NCI-H345 treated with DMSO at 0.1 percent for 48 hours (cell line): ENCODE measurements around the gene MRPS27.
"Not testable (repeated sequence)": the region's sequence is repeated elsewhere in the genome, so short reads cannot be mapped to it uniquely, and the experiment has no call there.

Experiments used
- DNase-seq: peaks from one replicate; lab custom pipeline; 2025; ENCODE audit not compliant: unreplicated experiment; lab: John Stamatoyannopoulos, UW

MRPS27 gene

DNA sequence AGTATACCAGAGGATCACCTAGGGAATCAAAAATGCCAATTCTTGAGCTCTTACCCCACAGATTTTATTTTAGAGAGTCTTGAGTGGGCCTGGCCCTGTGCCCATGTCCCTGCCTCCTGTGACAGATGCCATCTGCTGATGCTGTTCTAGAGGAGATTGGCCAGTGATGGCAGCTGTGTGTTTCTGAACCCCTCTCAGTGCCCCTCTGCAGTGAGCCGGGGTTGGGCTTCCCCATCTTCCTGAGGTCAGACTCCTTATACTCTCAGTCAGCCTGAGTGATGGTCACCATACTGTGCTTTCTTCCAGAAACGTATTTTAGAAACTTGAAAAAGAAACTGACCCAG, 6.2 kb upstream of the MRPS27 start:
- DNase-seq = no peak

DNA sequence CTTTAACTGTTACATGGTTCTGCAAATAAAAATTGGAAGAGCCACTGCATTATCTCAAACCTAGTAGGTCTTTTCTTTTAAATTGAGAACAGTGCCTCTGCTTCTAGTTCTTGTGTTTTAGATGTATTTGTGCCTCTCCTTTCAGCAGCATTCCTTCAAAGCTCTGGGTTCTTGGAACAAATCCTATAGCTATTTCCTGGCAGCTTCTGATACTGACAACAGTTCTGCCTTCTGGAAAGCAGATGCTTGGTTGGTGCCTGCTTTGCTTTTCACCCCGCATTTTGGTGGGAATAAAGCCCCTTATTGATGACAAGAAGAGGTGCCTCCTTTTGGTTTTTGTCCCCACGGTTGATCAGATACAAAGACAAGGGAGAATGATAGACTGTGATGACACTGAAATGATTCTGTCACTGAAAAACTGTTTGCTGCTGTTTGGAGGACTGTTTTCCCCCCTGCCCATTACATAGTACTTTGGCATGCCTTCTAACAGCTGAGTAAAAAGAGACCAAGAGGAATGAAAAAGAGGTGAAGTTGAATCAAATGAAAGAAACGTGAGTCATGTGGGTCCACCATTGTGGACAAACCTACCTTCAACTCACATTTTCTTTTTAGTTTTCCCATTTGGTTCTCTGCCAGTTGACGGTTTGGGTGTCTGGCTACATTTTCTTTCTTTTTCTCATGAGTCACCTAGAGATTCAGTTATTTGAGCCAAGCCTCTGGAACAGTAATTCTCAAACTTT, 5.7 kb upstream of the MRPS27 start:
- DNase-seq = no peak

DNA sequence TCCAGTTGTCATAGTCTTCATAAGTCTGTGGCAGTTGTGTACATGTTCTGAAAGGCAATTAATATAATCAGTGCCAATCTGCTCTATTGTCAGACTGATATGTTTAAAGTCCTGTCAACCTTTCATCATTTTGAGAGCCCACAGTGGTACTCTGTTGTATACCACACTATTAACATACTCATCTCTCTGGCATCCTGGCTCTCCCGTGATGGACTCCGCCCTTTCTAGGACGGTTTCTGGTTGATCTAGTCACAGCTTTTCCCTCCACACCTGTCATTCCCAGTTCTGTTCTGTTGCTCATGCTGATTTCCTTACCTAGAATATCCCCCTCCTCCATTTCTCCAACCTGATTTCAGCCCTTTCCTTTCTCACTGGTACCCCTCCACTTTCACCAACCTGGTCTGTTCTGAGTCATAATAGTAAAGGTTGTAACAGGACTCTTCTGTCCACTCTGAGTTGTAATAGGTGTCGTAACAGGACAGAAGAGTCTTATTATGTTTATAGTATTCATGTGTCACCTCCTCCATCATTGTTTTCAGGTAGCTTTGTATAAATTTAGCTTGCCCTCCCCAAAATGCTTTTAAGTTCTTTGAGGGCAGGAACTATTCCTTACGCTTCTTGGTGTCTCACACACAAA, 4.3 kb upstream of the MRPS27 start:
- DNase-seq = no peak

DNA sequence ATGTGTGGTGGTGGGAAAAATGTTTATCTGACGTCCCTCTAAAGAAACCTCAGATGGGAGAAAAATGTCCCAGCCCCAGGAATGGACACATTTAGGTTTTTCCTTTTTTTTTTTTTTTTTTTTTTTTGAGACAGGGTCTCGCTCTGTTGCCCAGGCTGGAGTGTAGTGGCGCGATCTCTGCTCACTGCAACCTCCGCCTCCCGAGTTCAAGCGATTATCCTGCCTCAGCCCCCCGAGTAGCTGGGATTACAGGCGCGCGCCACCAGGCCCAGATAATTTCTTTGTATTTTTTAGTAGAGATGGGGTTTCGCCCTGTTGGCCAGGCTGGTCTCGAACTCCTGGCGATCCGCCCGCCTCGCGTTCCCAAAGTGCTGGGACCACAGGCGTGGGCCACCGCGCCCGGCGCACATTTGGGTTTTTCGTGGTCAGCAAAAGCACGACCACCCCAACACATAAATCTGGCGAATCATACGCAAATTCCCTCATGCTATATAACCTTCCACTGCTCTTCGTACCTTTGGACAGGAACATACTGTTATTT, 535 bp downstream of the MRPS27 start:
- DNase-seq = not testable (repeated sequence)

DNA sequence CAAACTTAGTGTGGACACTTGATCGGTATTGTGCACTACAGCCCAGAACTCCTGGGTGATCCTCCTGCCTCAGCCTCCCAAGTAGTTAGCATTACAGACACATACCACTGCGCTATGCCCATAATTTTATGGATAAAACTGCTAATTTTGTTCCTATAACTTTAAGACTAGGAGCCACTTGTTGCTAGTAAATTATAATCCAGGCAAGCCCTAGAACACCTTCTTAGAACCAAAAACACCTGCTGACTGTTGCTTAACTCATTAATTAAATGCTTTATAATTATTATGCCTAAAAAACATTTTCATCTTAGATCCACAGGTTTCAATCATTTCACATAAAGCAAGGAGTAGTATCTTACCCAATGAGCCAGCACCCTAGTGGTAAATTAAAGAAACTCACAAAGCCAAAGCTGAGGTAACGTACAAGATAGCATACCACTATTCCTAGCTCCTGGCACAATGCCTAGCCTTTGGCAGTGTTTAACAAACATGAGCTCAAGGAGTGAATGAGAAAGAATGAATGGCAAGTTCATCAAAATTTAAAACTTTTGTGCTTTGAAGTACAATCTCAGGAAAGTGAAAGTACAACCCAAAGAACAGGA, 5.4 kb downstream of the MRPS27 start:
- no peak for DNase-seq

DNA sequence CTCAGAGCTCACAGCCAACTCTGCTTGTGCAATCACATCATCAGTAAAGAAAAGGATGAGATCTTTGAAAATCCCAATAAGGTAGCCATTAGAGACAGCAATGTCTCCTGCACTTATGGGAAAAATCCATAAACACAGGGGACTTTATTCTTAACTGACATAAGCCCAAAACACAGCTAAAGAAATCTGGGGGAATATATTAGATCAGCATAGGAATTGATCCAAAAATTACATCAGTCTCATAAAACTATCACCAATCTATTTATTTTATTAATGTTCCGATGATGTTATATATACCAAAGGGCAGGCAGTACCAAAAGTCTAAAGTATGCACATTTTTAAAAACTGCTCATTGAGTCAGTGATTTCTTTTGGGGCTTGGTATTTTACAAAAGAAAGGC, 6.9 kb downstream of the MRPS27 start:
- DNase-seq = no peak

DNA sequence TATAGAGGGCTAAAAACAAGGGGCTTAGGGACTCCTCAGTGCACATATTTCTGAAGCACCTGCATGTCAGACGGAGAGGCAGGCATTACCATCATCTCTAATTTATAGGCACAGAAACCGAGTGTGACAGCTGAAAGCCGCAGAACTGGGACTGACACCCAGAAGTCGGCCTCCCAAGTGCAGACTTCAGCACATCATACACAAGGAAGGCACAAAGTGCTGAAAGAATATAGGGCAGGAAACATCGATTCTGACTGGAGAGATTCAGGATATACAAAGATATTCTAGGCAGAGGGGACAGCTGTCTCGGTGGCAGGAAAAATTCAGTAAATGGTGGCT, 11.2 kb downstream of the MRPS27 start:
- no peak for DNase-seq

DNA sequence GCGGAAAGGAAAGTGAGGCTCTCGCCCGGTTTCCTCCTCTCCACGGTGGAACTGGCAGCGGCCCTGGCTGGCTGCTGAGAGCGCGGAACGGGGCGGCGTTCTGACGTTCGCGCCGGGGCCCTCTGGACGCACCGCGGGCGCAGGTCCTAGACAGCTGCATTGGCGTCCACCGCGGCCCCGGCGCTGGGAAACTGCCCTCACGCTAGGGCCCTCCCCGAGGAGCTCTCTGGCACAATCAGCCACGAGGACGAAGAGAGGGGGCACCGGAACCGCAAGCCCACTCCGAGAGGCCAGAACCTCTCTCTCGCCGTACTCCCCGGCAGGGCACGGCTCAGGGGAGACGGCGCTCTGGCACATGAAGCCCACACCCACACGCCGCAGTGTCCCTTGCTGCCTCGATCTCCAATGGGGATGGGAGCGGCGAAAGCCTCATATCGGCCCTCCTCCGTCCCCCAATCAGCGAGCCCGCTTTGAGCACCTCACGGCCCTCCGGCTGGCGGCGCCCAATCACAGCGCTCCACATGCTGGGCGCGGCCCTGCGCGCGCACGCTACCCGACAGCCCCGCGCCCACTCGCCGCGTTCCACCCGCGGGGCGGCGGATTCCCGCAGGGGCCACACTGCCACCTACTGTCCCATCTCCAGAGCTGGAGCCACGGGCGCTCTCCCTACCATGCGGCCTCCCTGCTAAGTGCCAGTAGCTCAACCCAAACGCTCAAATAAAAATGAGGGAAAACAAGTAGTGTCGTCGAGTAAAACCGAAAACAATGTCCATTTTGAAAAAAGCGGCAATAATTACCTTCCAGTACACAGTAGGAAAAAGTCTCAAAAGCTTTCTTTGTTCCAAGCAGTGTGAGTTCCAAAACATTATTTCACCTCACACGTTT, 11.8 kb downstream of the MRPS27 start:
- peak; percentile 87 for DNase-seq

DNA sequence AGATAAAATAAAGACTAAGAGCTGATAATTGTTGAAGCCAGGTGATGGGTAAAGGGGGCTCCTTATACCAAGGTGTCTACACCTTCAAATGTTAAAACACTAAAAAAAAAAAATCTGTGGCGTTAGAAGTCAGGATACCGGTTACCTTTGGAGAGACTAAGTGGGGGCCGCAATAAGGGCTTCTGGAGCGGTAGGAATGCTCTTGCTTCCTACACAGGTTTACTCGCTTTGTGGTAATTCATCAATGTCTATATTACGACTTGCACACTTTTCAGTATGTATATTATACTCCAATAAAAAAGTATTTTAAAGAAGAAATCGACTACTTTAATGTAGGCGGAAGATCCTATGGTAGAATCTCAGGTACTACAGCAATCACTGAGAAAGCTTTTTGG, 12.5 kb downstream of the MRPS27 start:
- no peak for DNase-seq

DNA sequence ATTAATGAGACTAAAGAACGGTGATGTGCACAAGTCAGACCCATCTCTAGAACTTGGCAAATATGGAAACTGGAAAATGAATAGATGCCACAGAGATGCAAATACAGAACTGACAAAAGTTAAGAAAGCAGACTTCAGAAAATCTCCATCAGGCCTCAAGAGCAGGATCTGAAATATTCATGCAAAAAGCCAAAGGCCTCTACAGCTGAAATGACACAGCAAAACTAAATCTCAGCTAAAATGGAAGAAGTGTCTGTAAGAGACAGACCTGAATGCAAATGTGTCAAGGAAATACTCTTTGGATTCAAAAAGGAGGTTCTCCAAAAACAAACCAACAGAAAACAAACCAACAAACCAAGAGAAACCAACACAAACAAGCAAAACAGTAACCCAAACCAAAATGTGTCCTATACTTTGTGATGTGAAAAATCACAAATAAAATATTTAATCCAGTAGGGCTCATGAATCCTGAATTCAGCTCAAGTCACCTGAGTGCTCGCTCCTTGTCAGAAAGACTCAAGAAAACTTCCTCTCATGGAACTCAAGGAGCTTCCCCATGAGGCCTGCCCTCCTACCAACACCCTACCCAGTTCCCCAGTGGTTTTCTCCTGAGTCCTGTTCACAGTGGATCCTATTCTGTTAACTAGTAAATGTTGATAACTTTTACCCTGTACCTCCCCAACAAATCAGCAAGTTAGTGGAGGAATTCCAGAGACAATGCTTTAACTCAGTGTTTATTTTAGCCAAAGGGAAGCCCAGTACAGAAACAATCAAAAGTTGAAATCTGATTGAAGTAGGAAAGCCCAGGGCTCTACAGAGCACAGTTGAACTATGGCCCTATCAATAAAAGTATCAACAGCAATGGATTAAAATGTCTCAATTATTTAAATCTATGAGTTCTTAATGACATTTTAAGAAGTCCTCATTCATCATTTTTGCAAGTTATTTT, 14.6 kb downstream of the MRPS27 start:
- no peak for DNase-seq

DNA sequence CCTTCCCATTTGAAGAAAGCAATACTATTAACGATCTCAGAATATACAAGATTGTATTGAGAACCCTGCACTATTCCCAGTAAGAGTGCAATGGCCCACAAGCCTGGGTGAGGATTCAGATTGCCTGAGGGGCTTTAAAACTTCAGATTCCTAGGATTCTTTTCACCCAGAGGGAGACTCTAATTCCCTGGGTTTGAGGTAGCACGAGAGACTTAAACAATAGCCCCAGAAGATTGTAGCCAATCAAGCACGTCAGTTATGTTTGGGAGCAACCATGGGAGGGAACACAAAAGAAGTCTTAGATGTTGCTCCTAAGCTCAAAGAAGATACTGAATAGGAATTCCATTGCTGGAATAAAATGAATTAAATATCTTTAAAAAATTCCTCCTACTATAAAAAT, 17.9 kb downstream of the MRPS27 start:
- no peak for DNase-seq

DNA sequence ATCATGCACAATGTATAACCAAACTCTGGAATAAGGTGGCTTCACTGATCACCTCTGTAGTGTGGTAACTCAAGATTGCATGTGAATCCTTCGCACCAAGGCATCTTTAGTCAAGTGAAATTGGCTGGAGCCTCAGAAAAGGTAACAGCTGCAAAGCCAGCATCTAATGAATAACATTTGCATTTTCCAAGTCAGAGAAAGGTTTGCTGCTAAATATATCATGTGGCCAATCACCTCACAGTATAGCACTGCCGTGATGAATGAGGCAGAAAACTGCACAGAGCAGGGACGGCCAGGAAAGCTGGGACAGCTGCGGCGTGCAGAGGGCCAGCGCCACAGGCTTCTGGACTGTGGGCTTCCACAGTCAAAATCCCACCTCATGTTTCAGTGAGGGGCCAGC, 18.5 kb downstream of the MRPS27 start:
- no peak for DNase-seq

DNA sequence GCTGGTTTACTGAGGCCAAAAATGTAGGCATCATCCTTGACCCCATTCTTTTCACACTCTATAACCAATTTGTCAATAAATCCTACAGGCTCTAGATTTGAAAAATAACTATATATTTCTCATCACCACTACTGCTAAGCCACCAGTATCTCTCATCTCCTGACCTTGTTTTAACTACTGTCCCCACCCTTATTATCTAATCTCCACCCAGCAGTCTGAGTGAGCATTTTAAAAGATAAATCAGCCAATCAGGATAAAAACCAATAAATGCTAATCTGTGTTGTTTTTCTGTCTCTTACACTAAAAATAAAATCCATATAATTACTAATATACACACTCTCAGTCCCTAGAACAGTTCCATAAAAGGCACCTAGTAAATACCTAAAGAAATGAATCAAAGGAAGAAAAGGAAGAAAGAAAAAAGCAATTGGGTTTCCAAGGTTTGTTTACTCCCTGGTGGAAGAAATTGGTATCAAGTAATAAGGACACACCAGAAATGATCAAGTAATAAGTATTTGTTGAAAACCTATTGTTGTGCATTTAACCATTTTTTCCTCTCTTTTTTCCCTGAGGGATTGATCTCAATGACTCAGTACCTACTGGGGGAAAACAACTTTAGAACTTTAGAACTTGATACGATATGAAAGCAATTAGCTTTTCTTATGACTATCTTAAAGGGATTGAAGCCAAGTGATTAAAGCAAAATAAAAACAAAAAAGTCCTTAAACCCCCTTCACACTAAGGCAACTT, 19.3 kb downstream of the MRPS27 start:
- DNase-seq = no peak

DNA sequence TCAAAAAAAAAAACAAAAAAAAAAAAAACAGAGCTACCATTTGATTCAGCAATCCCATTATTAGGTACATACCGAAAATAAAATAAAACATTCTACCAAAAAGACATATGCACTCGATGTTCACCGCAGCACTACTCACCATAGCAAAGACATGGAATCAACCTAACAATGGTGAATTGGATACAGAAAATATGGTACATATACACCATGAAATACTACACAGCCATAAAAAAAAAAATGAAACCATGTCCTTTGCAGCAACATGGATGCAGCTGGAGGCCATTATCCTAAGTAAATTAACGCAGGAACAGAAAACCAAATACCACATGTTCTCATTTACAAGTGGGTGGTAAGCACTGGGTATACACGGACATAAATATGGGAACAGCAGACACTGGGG, 21.3 kb downstream of the MRPS27 start:
- DNase-seq = no peak

DNA sequence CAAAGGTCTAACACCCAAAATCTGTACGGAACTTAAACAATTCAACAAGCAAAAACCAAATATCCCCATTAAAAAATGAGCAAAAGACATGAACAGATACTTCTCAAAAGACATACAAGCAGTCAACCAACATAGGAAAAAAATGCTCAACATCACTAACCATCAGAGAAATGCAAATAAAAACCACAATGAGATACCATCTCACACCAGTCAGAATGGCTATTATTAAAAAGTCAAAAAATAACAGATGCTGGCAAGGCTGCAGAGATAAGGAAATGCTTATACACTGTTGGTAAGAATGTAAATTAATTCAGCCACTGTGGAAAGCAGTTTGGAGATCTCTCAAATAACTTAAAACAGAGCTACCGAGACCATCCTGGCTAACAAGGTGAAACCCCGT, 21.9 kb downstream of the MRPS27 start:
- not testable (repeated sequence) for DNase-seq

DNA sequence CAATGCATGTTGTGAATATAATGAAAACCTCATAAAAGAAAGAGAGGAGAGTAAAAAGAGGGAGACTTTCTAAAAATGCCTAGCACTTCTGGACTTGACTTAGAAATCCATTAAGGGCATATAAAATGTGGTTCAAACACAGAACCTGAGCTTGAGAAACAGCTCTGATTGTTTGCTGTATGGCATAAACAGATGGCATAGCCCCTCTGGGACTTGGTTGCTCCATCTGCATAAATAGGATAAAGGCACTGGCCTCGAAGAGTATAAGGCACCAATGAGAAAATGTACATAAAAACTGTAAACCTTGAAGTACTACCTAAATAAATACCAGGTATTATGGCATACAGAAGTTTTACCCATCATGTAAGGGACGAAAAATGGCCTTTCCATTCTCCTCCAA, 23.8 kb downstream of the MRPS27 start:
- no peak for DNase-seq

DNA sequence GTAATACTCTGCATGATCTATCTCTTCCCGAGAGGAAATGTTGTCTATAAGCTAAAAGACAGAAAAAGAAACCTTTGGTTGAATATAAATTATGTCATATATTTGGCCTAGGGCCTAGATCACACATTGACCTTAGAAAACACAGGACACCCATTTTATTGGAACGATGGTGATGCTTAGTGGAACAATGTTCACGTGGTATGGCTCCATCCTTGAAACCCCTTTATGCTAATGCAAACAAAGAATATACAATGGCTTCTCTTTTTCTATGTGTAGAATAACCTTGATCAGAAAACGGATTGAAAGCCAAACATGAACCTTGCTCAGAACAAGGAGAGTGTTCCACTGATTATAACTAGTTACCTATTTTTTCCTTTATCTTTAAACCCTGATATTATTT, 24.5 kb downstream of the MRPS27 start:
- DNase-seq = no peak

DNA sequence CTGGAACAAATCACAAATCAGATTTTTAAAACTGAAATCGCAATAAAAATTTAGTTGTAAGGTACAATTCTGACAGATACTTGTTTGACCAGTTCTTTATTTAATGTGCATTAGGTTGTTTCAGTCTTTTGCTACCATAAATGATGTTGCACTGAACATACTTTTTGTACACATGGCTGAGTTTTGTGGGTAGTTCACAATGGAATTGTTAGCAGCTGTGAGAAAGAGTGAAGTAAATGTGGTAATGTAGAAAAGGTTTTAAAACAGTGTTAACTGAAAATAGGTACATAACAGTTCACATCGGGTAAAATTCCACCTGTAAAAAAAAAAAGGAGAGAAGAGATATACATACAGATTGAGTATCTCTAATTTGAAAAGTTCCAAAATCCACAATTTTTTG, 25.6 kb downstream of the MRPS27 start:
- no peak for DNase-seq

DNA sequence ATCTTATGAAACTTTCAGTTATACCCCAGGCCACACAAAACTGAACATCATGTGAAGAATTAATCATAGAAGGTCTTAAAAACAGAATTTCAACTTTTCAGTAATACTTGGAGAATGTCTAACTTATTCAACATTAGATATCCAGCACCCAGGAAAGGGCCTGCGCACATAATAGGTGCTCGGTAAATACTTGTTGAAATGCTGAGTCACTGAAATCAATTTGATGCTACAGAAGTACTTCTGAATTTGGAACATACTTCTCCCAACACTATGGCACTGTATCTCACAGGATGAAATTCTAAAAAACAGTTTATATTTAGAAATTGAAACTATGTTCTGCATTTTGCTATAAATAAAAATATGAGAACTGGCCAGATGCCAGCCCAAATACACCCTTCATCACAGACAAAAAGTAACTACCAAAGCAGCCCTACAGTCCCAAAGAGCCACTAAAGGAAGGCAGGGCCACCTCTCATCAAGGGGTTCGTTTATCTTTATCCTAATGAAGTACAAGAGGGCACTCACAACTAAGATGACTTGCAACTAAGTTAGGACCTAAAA, 26.5 kb downstream of the MRPS27 start:
- no peak for DNase-seq
